GM12874 (cell line): ENCODE data around the gene CHAC1.

Experiments
- CTCF ChIP-seq: IDR thresholded peaks from 2 replicates; pipeline ENCODE4 v1.5.1; 2011; ENCODE audit warnings: low read depth, mild to moderate bottlenecking, control low read depth, low read length, moderate library complexity; ENCODE audit not compliant: insufficient read depth

The CHAC1 gene

GRCh38 chr15:40911141-40911540 lies 42.1 kb upstream of the CHAC1 start:
- TF ChIP-seq CTCF, result no peak

GRCh38 chr15:40911693-40912092 lies 41.6 kb upstream of the CHAC1 start:
- TF ChIP-seq CTCF, result no peak

GRCh38 chr15:40912478-40912877 lies 40.8 kb upstream of the CHAC1 start:
- TF ChIP-seq CTCF, result no peak

- no peak for TF ChIP-seq CTCF
Measured at GRCh38 chr15:40914013-40914412, 39.3 kb upstream of the CHAC1 start.

- TF ChIP-seq CTCF, result no peak
Measured at GRCh38 chr15:40914486-40914885, 38.8 kb upstream of the CHAC1 start.

- no peak for TF ChIP-seq CTCF
Measured at GRCh38 chr15:40915116-40915661, 38.1 kb upstream of the CHAC1 start.

GRCh38 chr15:40915679-40916078 lies 37.6 kb upstream of the CHAC1 start:
- no peak for TF ChIP-seq CTCF
